ENCODE measurements around the gene WDR19.
"Not testable (repeated sequence)": the region's sequence is repeated elsewhere in the genome, so short reads cannot be mapped to it uniquely, and the experiment has no call there.

The WDR19 gene

GRCh38 chr4:39259571-39260330, 77.4 kb downstream of the WDR19 start:
- TF ChIP-seq EZH2 (IDR thresholded peaks at IDR 0.05; ENCODE audit: borderline replicate concordance, low read depth, low read length, severe bottlenecking): no peak
- TF ChIP-seq, protein P1, sequence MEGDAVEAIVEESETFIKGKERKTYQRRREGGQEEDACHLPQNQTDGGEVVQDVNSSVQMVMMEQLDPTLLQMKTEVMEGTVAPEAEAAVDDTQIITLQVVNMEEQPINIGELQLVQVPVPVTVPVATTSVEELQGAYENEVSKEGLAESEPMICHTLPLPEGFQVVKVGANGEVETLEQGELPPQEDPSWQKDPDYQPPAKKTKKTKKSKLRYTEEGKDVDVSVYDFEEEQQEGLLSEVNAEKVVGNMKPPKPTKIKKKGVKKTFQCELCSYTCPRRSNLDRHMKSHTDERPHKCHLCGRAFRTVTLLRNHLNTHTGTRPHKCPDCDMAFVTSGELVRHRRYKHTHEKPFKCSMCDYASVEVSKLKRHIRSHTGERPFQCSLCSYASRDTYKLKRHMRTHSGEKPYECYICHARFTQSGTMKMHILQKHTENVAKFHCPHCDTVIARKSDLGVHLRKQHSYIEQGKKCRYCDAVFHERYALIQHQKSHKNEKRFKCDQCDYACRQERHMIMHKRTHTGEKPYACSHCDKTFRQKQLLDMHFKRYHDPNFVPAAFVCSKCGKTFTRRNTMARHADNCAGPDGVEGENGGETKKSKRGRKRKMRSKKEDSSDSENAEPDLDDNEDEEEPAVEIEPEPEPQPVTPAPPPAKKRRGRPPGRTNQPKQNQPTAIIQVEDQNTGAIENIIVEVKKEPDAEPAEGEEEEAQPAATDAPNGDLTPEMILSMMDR (IDR thresholded peaks at IDR 0.05; ENCODE audit: borderline replicate concordance, extremely low read depth, low read length, poor library complexity, severe bottlenecking): no peak
- Histone ChIP-seq H3K4me1 (ENCODE audit: insufficient read depth, low read length) (no peaks in the 10 kb centered on the region), H3K79me2 (ENCODE audit: insufficient read depth, low read length) (no peaks in the 10 kb centered on the region), H4K20me1 (ENCODE audit: insufficient read depth, low read length) (no peaks in the 10 kb centered on the region), H3K4me2 (ENCODE audit: insufficient read depth, low read length) (no peak overlapping the region), H2AFZ (ENCODE audit: low read depth, low read length) (no peak overlapping the region), H3K9me3 (ENCODE audit: insufficient read depth, low read length, severe bottlenecking) (no peaks in the 10 kb centered on the region), H3K27me3 (ENCODE audit: insufficient read depth, low read length, poor library complexity) (no peaks in the 10 kb centered on the region), H3K9ac (ENCODE audit: low read depth, low read length) (no peak overlapping the region), H3K4me3 (ENCODE audit: low read depth in 1 of 2, low read length in 2 of 2) (no peak overlapping the region), H3K27ac (ENCODE audit: low read length) (no peak overlapping the region), H3K36me3 (ENCODE audit: insufficient read depth, low read length) (peaks cover 4% of the 10 kb centered on the region; the same call in 1 of the 2 replicates)
- no peak for DNase-seq
- ATAC-seq (ENCODE audit: insufficient read depth, low read depth): no peak

DNA sequence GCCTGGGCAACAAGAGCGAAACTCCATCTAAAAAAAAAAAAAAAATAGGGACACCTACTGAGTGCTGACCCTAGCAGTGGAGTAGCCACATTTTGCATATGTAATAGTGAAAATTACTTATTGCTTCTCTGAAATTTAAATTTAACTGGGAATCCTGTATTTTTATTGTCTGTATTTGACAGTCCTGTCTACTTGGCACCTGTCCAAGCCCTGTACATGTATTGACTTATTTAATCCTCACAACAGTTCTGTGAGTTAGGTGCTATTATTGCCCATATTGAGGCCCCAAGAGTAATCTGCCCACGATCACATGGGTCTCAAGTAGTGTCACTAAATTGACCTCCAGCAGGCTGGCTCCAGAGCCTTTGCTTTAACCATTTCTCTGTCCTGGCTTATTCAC, 81.6 kb downstream of the WDR19 start:
- Histone ChIP-seq H3K9me3 (ENCODE audit: insufficient read depth, low read length, severe bottlenecking) (no peaks in the 10 kb centered on the region), H3K27me3 (ENCODE audit: insufficient read depth, low read length, poor library complexity) (no peaks in the 10 kb centered on the region), H3K4me3 (ENCODE audit: low read depth in 1 of 2, low read length in 2 of 2) (no peak overlapping the region), H3K36me3 (ENCODE audit: insufficient read depth, low read length) (peaks cover 4% of the 10 kb centered on the region; the same call in 1 of the 2 replicates), H3K79me2 (ENCODE audit: insufficient read depth, low read length) (no peaks in the 10 kb centered on the region), H3K9ac (ENCODE audit: low read depth, low read length) (no peak overlapping the region), H4K20me1 (ENCODE audit: insufficient read depth, low read length) (no peaks in the 10 kb centered on the region), H2AFZ (ENCODE audit: low read depth, low read length) (no peak overlapping the region), H3K27ac (ENCODE audit: low read length) (no peak overlapping the region), H3K4me1 (ENCODE audit: insufficient read depth, low read length) (no peaks in the 10 kb centered on the region), H3K4me2 (ENCODE audit: insufficient read depth, low read length) (no peak overlapping the region)
- TF ChIP-seq, protein P1 (IDR thresholded peaks at IDR 0.05; ENCODE audit: borderline replicate concordance, extremely low read depth, low read length, poor library complexity, severe bottlenecking): no peak
- TF ChIP-seq EZH2 (IDR thresholded peaks at IDR 0.05; ENCODE audit: borderline replicate concordance, low read depth, low read length, severe bottlenecking): no peak
- no peak for ATAC-seq (ENCODE audit: insufficient read depth, low read depth)
- no peak for DNase-seq

GRCh38 chr4:39274503-39274902, 92.2 kb downstream of the WDR19 start:
- no peak overlapping the region for H3K4me2 ChIP-seq (ENCODE audit: insufficient read depth, low read length)
- no peak overlapping the region for H2AFZ ChIP-seq (ENCODE audit: low read depth, low read length)
- H3K79me2 ChIP-seq (ENCODE audit: insufficient read depth, low read length): no peaks in the 10 kb centered on the region

DNA sequence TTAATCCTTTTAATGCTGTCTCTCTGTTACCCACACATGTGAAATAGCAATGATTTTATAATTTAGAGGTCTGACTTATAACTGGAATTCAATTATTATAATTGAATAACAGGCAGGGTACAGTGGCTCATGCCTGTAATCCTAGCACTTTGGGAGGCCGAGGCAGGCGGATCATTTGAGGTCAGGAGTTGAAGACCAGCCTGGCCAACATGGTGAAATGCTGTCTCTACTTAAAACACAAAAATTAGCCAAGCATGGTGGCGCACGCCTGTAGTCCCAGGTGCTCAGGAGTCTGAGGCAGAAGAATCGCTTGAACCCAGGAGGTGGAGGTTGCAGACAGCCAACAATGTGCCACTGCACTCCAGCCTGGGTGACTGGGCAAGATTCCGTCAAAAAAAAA, 95.3 kb downstream of the WDR19 start:
- not testable (repeated sequence) for DNase-seq; H3K79me2 ChIP-seq (ENCODE audit: insufficient read depth, low read length); ATAC-seq (ENCODE audit: insufficient read depth, low read depth); H3K27me3 ChIP-seq (ENCODE audit: insufficient read depth, low read length, poor library complexity); H3K9me3 ChIP-seq (ENCODE audit: insufficient read depth, low read length, severe bottlenecking); H3K4me3 ChIP-seq (ENCODE audit: low read depth in 1 of 2, low read length in 2 of 2); H3K27ac ChIP-seq (ENCODE audit: low read length); H3K4me1 ChIP-seq (ENCODE audit: insufficient read depth, low read length); H3K9ac ChIP-seq (ENCODE audit: low read depth, low read length); H3K4me2 ChIP-seq (ENCODE audit: insufficient read depth, low read length); H2AFZ ChIP-seq (ENCODE audit: low read depth, low read length); H4K20me1 ChIP-seq (ENCODE audit: insufficient read depth, low read length)
- H3K36me3 ChIP-seq (ENCODE audit: insufficient read depth, low read length): peaks cover 33% of the 10 kb centered on the region; the same call in 1 of the 2 replicates

More at GRCh38 chr4:39274503-39274902, 92.2 kb downstream of the WDR19 start:
- no peak overlapping the region for H3K4me3 ChIP-seq (ENCODE audit: low read depth in 1 of 2, low read length in 2 of 2)
- DNase-seq: no peak
- H3K9me3 ChIP-seq (ENCODE audit: insufficient read depth, low read length, severe bottlenecking): no peaks in the 10 kb centered on the region
- H3K4me1 ChIP-seq (ENCODE audit: insufficient read depth, low read length): no peaks in the 10 kb centered on the region
- H3K9ac ChIP-seq (ENCODE audit: low read depth, low read length): no peak overlapping the region
- no peak for ATAC-seq (ENCODE audit: insufficient read depth, low read depth)
- H3K27me3 ChIP-seq (ENCODE audit: insufficient read depth, low read length, poor library complexity): no peaks in the 10 kb centered on the region
- peaks cover 32% of the 10 kb centered on the region; the same call in 1 of the 2 replicates for H3K36me3 ChIP-seq (ENCODE audit: insufficient read depth, low read length)
- H4K20me1 ChIP-seq (ENCODE audit: insufficient read depth, low read length): no peaks in the 10 kb centered on the region
- no peak for TF ChIP-seq EZH2 (IDR thresholded peaks at IDR 0.05; ENCODE audit: borderline replicate concordance, low read depth, low read length, severe bottlenecking)
- TF ChIP-seq, protein P1 (IDR thresholded peaks at IDR 0.05; ENCODE audit: borderline replicate concordance, extremely low read depth, low read length, poor library complexity, severe bottlenecking): no peak
- H3K27ac ChIP-seq (ENCODE audit: low read length): no peak overlapping the region
